HUES6 (cell line): ENCODE measurements around the gene PEMT.

Experiments used
- H3K27ac ChIP-seq: 2 replicates; pipeline ENCODE4 v1.7.0; 2013; ENCODE audit warnings: low read depth, mild to moderate bottlenecking, low read length, inconsistent platforms
- H3K27me3 ChIP-seq: 2 replicates; pipeline ENCODE4 v1.6.1; 2013; ENCODE audit warnings: low read length; ENCODE audit not compliant: control insufficient read depth, insufficient read depth
- H3K36me3 ChIP-seq: 2 replicates; pipeline ENCODE4 v1.6.1; 2013; ENCODE audit warnings: low read length; ENCODE audit not compliant: control insufficient read depth, insufficient read depth
- H3K4me1 ChIP-seq: 2 replicates; pipeline ENCODE4 v1.6.1; 2013; ENCODE audit warnings: low read length; ENCODE audit not compliant: control insufficient read depth, insufficient read depth
- H3K4me3 ChIP-seq: 2 replicates; pipeline ENCODE4 v1.5.1; 2013; ENCODE audit warnings: low read depth, low read length
- H3K9ac ChIP-seq: one replicate; pipeline ENCODE4 v1.6.1; 2013; ENCODE audit warnings: mild to moderate bottlenecking, low read length
- H3K9me3 ChIP-seq: 2 replicates; pipeline ENCODE4 v1.6.1; 2013; ENCODE audit warnings: low read depth, low read length; ENCODE audit not compliant: control insufficient read depth, insufficient read depth

The PEMT gene

GRCh38 chr17:17569691-17570090 is 21.8 kb downstream of the PEMT start:
- no peaks in the 10 kb centered on the region for H3K9me3 ChIP-seq
- no peak overlapping the region for H3K9ac ChIP-seq
- no peak overlapping the region for H3K4me3 ChIP-seq
- no peaks in the 10 kb centered on the region for H3K27me3 ChIP-seq
- H3K27ac ChIP-seq: no peak overlapping the region
- H3K4me1 ChIP-seq: peaks cover 8% of the 10 kb centered on the region; the same call in 1 of the 2 replicates
- H3K36me3 ChIP-seq: no peaks in the 10 kb centered on the region; the same call in 1 of the 2 replicates

GRCh38 chr17:17568772-17569195 is 22.7 kb downstream of the PEMT start:
- H3K27ac ChIP-seq: no peak overlapping the region
- H3K27me3 ChIP-seq: no peaks in the 10 kb centered on the region
- no peak overlapping the region for H3K9ac ChIP-seq

GRCh38 chr17:17567631-17568030 is 23.9 kb downstream of the PEMT start:
- Histone ChIP-seq H3K27me3 (no peaks in the 10 kb centered on the region), H3K27ac (no peak overlapping the region), H3K4me3 (no peak overlapping the region), H3K9me3 (no peaks in the 10 kb centered on the region), H3K4me1 (peaks cover 10% of the 10 kb centered on the region; the same call in 1 of the 2 replicates), H3K36me3 (no peaks in the 10 kb centered on the region), H3K9ac (no peak overlapping the region)

More at GRCh38 chr17:17568772-17569195, 22.7 kb downstream of the PEMT start:
- H3K36me3 ChIP-seq: no peaks in the 10 kb centered on the region
- H3K4me3 ChIP-seq: no peak overlapping the region
- H3K4me1 ChIP-seq: peaks cover 10% of the 10 kb centered on the region; the same call in 1 of the 2 replicates
- no peaks in the 10 kb centered on the region for H3K9me3 ChIP-seq

- peak overlapping the region; percentile 5 for H3K9ac ChIP-seq
- H3K4me1 ChIP-seq: peaks cover 10% of the 10 kb centered on the region; the same call in 1 of the 2 replicates
- H3K27me3 ChIP-seq: no peaks in the 10 kb centered on the region
- H3K27ac ChIP-seq: no peak overlapping the region
- H3K4me3 ChIP-seq: no peak overlapping the region
- H3K36me3 ChIP-seq: no peaks in the 10 kb centered on the region
- H3K9me3 ChIP-seq: no peaks in the 10 kb centered on the region
Observed at GRCh38 chr17:17566896-17567513, 24.5 kb downstream of the PEMT start.

- Histone ChIP-seq H3K27ac (no peak overlapping the region), H3K9me3 (no peaks in the 10 kb centered on the region)
Observed at GRCh38 chr17:17565471-17566339, 25.8 kb downstream of the PEMT start.

GRCh38 chr17:17564896-17565295 is 26.6 kb downstream of the PEMT start:
- no peaks in the 10 kb centered on the region for H3K27me3 ChIP-seq
- H3K27ac ChIP-seq: no peak overlapping the region
- H3K9me3 ChIP-seq: no peaks in the 10 kb centered on the region
- H3K4me1 ChIP-seq: peaks cover 10% of the 10 kb centered on the region; the same call in 1 of the 2 replicates
- no peak overlapping the region for H3K9ac ChIP-seq
- H3K4me3 ChIP-seq: no peak overlapping the region
- H3K36me3 ChIP-seq: no peaks in the 10 kb centered on the region

More at GRCh38 chr17:17565471-17566339, 25.8 kb downstream of the PEMT start:
- Histone ChIP-seq H3K4me3 (no peak overlapping the region), H3K4me1 (peaks cover 10% of the 10 kb centered on the region; the same call in 1 of the 2 replicates), H3K27me3 (no peaks in the 10 kb centered on the region), H3K36me3 (no peaks in the 10 kb centered on the region), H3K9ac (no peak overlapping the region)

GRCh38 chr17:17564323-17564722 is 27.2 kb downstream of the PEMT start:
- H3K36me3 ChIP-seq: no peaks in the 10 kb centered on the region
- no peaks in the 10 kb centered on the region for H3K9me3 ChIP-seq
- no peaks in the 10 kb centered on the region for H3K27me3 ChIP-seq
- no peak overlapping the region for H3K27ac ChIP-seq
- peaks cover 10% of the 10 kb centered on the region; the same call in 1 of the 2 replicates for H3K4me1 ChIP-seq
- H3K9ac ChIP-seq: no peak overlapping the region
- no peak overlapping the region for H3K4me3 ChIP-seq

- H3K27ac ChIP-seq: no peak overlapping the region
- H3K27me3 ChIP-seq: no peaks in the 10 kb centered on the region
- H3K9ac ChIP-seq: no peak overlapping the region
- peaks cover 10% of the 10 kb centered on the region; the same call in 1 of the 2 replicates for H3K4me1 ChIP-seq
- H3K4me3 ChIP-seq: no peak overlapping the region
- no peaks in the 10 kb centered on the region for H3K9me3 ChIP-seq
- no peaks in the 10 kb centered on the region for H3K36me3 ChIP-seq
Observed at GRCh38 chr17:17563530-17563929, 28.0 kb downstream of the PEMT start.

- Histone ChIP-seq H3K4me1 (peaks cover 10% of the 10 kb centered on the region; the same call in 1 of the 2 replicates), H3K27me3 (no peaks in the 10 kb centered on the region), H3K27ac (no peak overlapping the region), H3K9ac (no peak overlapping the region), H3K9me3 (no peaks in the 10 kb centered on the region), H3K36me3 (no peaks in the 10 kb centered on the region), H3K4me3 (no peak overlapping the region)
Observed at GRCh38 chr17:17562146-17562511, 29.4 kb downstream of the PEMT start.

GRCh38 chr17:17561408-17562145 is 29.9 kb downstream of the PEMT start:
- no peak overlapping the region for H3K27ac ChIP-seq

More at GRCh38 chr17:17561408-17562145, 29.9 kb downstream of the PEMT start:
- Histone ChIP-seq H3K4me3 (no peak overlapping the region), H3K27me3 (no peaks in the 10 kb centered on the region), H3K9me3 (no peaks in the 10 kb centered on the region), H3K4me1 (peaks cover 10% of the 10 kb centered on the region; the same call in 1 of the 2 replicates), H3K36me3 (no peaks in the 10 kb centered on the region), H3K9ac (no peak overlapping the region)
